ENCODE results near the gene EPC1. TPM values are rescaled to one million over a fixed set of nuclear protein-coding genes. Genes with fewer than 3 reads are reported as not detected.

Gene EPC1
- polyA plus RNA-seq, 1 donor (not counting 4 experiments of a cell fraction or from before 2014, with no cell fraction given): 34.8 TPM

- Histone ChIP-seq H3K9ac (ENCODE audit: control insufficient read depth, extremely low read depth, insufficient read depth, low read length) (no peak overlapping the region), H3K9me1 (ENCODE audit: control insufficient read depth, extremely low read depth, insufficient read depth, low read length) (no peaks in the 10 kb centered on the region), H3K9me3 (ENCODE audit: control insufficient read depth, low read depth, low read length) (no peaks in the 10 kb centered on the region), H3K27ac (ENCODE audit: control insufficient read depth, insufficient read depth, low read length) (no peak overlapping the region), H2AFZ (ENCODE audit: control insufficient read depth, low read length) (no peak overlapping the region), H3K36me3 (ENCODE audit: control insufficient read depth in 2 of 2, extremely low read depth in 1 of 2, insufficient read depth in 2 of 2, low read length in 2 of 2) (peaks cover 0 to 4% of the 10 kb centered on the region in 2 experiments), H3K4me1 (ENCODE audit: control insufficient read depth, extremely low read depth, insufficient read depth, low read length) (peaks cover 13% of the 10 kb centered on the region), H3K79me2 (ENCODE audit: control insufficient read depth, insufficient read depth, low read length) (peaks cover 82% of the 10 kb centered on the region), H3K27me3 (ENCODE audit: control insufficient read depth, extremely low read depth, insufficient read depth, low read length) (no peaks in the 10 kb centered on the region), H4K20me1 (ENCODE audit: control insufficient read depth, extremely low read depth, insufficient read depth, low read length) (peaks cover 3% of the 10 kb centered on the region), H3K4me3 (ENCODE audit: control insufficient read depth in 2 of 3, extremely low read depth in 1 of 3, insufficient read depth in 2 of 3, low read depth in 1 of 3, low read length in 3 of 3) (no peak overlapping the region), H3K4me2 (ENCODE audit: control insufficient read depth, extremely low read depth, insufficient read depth, low read depth, low read length) (no peak overlapping the region)
- FAIRE-seq (peak; percentile 39), DNase-seq (ENCODE audit: low read depth, low spot score) (no peak)
- dilution Hi-C loops (cut with MboI; ENCODE audit: extremely low pct_ligation_motif_present, low sequenced_read_pairs): no loop called here
- TF ChIP-seq CTCF (optimal IDR thresholded peaks at IDR 0.05 in 1 of 3, IDR thresholded peaks at IDR 0.05 in 1 of 3, conservative IDR thresholded peaks at IDR 0.05 in 1 of 3; ENCODE audit: extremely low read depth in 1 of 3, insufficient read depth in 2 of 3, low read length in 3 of 3) (no peak), EZH2 (IDR thresholded peaks at IDR 0.05; ENCODE audit: low read length) (no peak)
Measured at GRCh38 chr10:32318476-32318896, 28.5 kb downstream of the EPC1 start.

- Histone ChIP-seq H4K20me1 (ENCODE audit: control insufficient read depth, extremely low read depth, insufficient read depth, low read length) (peaks cover 3% of the 10 kb centered on the region), H3K4me3 (ENCODE audit: control insufficient read depth in 2 of 3, extremely low read depth in 1 of 3, insufficient read depth in 2 of 3, low read depth in 1 of 3, low read length in 3 of 3) (no peak overlapping the region), H3K36me3 (ENCODE audit: control insufficient read depth in 2 of 2, extremely low read depth in 1 of 2, insufficient read depth in 2 of 2, low read length in 2 of 2) (peaks cover 0 to 4% of the 10 kb centered on the region in 2 experiments), H3K4me2 (ENCODE audit: control insufficient read depth, extremely low read depth, insufficient read depth, low read depth, low read length) (no peak overlapping the region), H3K9me3 (ENCODE audit: control insufficient read depth, low read depth, low read length) (no peaks in the 10 kb centered on the region), H3K27ac (ENCODE audit: control insufficient read depth, insufficient read depth, low read length) (no peak overlapping the region), H3K27me3 (ENCODE audit: control insufficient read depth, extremely low read depth, insufficient read depth, low read length) (no peaks in the 10 kb centered on the region), H3K4me1 (ENCODE audit: control insufficient read depth, extremely low read depth, insufficient read depth, low read length) (peaks cover 13% of the 10 kb centered on the region), H3K79me2 (ENCODE audit: control insufficient read depth, insufficient read depth, low read length) (peaks cover 86% of the 10 kb centered on the region), H2AFZ (ENCODE audit: control insufficient read depth, low read length) (no peak overlapping the region), H3K9me1 (ENCODE audit: control insufficient read depth, extremely low read depth, insufficient read depth, low read length) (no peaks in the 10 kb centered on the region), H3K9ac (ENCODE audit: control insufficient read depth, extremely low read depth, insufficient read depth, low read length) (no peak overlapping the region)
- dilution Hi-C loops (cut with MboI; ENCODE audit: extremely low pct_ligation_motif_present, low sequenced_read_pairs): no loop called here
- peak; percentile 9 for FAIRE-seq
- no peak for DNase-seq (ENCODE audit: low read depth, low spot score)
- TF ChIP-seq EZH2 (IDR thresholded peaks at IDR 0.05; ENCODE audit: low read length): no peak
- no peak for TF ChIP-seq CTCF (optimal IDR thresholded peaks at IDR 0.05 in 1 of 3, IDR thresholded peaks at IDR 0.05 in 1 of 3, conservative IDR thresholded peaks at IDR 0.05 in 1 of 3; ENCODE audit: extremely low read depth in 1 of 3, insufficient read depth in 2 of 3, low read length in 3 of 3)
Measured at GRCh38 chr10:32317795-32318357, 29.1 kb downstream of the EPC1 start.
